Measurements from ENCODE around the gene MTHFSD.

Gene MTHFSD

GRCh38 chr16:86549076-86549892 lies 5.8 kb downstream of the MTHFSD start:
- DNase-seq: no peak

GRCh38 chr16:86547286-86547685 lies 7.7 kb downstream of the MTHFSD start:
- no peak for DNase-seq

GRCh38 chr16:86546638-86547013 lies 8.4 kb downstream of the MTHFSD start:
- no peak for DNase-seq

GRCh38 chr16:86545954-86546637 lies 8.9 kb downstream of the MTHFSD start:
- no peak for DNase-seq

- DNase-seq: no peak
Measured at GRCh38 chr16:86545481-86545880, 9.6 kb downstream of the MTHFSD start.

GRCh38 chr16:86542756-86543750 lies 12.0 kb downstream of the MTHFSD start:
- DNase-seq: no peak

GRCh38 chr16:86541560-86541959 lies 13.5 kb downstream of the MTHFSD start:
- DNase-seq: no peak

- no peak for DNase-seq
Measured at GRCh38 chr16:86540894-86541293, 14.1 kb downstream of the MTHFSD start.

GRCh38 chr16:86538196-86538780 lies 16.7 kb downstream of the MTHFSD start:
- DNase-seq: no peak

GRCh38 chr16:86537486-86537885 lies 17.5 kb downstream of the MTHFSD start:
- DNase-seq: no peak

GRCh38 chr16:86536621-86537020 lies 18.4 kb downstream of the MTHFSD start:
- DNase-seq: no peak

- DNase-seq: no peak
Measured at GRCh38 chr16:86534779-86535615, 20.0 kb downstream of the MTHFSD start.

GRCh38 chr16:86533767-86534351 lies 21.2 kb downstream of the MTHFSD start:
- no peak for DNase-seq

GRCh38 chr16:86533076-86533475 lies 22.0 kb downstream of the MTHFSD start:
- no peak for DNase-seq

- no peak for DNase-seq
Measured at GRCh38 chr16:86532526-86532815, 22.6 kb downstream of the MTHFSD start.

GRCh38 chr16:86531641-86532525 lies 23.2 kb downstream of the MTHFSD start:
- DNase-seq: no peak

GRCh38 chr16:86531191-86531545 lies 23.9 kb downstream of the MTHFSD start:
- no peak for DNase-seq

- DNase-seq: no peak
Measured at GRCh38 chr16:86530251-86531190, 24.5 kb downstream of the MTHFSD start.

- no peak for DNase-seq
Measured at GRCh38 chr16:86529160-86529559, 25.9 kb downstream of the MTHFSD start.
